Stimulated activated CD4-positive, alpha-beta T cell treated with anti-CD3 and anti-CD28 coated beads, TNF-alpha, amount 100 ng/mL, for 24 hours (primary cell): ENCODE data around the gene KPNA6.
"Not testable (repeated sequence)": the region's sequence is repeated elsewhere in the genome, so short reads cannot be mapped to it uniquely, and the experiment has no call there.

Source experiments
- DNase-seq, 3 experiments: peaks; one replicate each; pipeline ENCODE4 v3.0.0-alpha.2; 2020; ENCODE audit warnings: low read depth in 3 of 3

Gene KPNA6

DNA sequence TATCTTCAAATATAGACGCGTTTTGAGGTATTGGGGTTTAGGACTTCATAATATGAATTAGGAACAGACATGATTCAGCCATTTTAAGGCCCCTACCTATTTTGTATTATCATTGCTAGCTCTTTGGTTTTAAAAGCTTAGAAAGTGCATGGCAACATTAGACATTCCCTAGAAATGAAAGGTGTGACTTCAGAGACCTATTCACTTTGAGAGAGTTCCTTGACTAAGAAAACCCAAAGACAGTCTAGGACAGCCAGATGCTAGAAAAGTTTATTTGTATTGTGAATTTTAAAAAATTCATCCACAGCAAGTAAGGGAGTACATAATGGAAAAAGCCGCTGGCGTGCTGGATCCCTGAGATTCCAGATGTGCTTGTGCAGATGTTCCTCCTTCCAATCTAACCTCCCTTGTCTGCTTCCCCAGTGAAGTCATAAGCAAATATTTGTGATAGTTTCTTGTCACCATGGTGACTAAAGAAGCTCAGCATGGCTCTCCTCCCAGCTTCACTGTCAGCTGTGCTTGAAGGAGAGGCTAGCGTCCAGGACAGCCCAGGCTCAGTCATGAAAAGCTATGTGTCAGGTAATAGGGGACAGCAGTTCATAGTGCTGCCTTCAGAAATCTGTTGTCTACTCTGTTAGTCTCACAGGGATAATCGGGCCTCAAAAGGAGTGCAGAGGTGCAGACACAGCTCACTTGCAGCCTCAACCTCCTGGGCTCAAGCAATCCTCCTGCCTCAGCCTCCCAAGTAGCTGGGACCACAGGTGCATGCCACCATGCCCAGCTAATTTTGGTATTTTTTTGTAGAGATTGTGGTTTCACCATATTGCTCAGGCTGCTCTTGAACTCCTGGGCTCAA lies 34.8 kb downstream of the KPNA6 start:
- no peak for DNase-seq

DNA sequence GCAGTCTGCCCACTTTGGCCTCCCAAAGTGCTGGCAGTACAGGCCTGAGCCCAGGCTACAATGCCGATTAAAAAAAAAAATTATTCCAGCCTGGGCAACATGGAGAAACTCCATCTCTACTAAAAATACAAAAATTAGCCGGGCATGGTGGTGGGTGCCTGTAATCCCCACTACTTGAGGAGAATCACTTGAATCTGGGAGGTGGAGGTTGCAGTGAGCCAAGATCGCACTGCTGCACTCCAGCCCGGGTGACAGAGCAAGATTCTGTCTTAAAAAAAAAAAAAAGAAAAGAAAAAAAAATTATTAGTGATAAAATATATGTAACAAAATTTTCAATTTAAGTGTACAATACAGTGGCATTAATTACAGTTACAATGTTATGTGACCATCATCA lies 35.4 kb downstream of the KPNA6 start:
- not testable (repeated sequence) for DNase-seq

GRCh38 chr1:32144033-32144432 lies 36.2 kb downstream of the KPNA6 start:
- no peak for DNase-seq

DNA sequence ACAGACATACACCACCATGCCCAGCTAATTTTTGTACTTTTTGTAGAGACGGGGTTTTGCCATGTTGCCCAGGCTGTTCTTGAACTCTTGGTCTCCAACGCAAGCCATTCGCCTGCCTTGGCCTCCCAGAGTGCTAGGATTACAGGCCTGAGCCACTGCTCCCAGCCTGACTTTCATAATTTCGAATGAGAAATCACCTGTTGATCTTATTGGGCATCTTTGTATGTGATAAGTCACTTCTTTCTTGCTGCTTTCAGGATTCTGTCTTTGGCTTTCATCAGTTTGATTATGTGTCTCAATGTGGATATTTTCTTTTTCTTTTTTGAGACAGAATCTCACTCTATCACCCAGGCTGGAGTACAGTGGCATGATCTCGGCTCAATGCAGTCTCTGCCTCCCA lies 39.9 kb downstream of the KPNA6 start:
- DNase-seq, result not testable (repeated sequence)

DNA sequence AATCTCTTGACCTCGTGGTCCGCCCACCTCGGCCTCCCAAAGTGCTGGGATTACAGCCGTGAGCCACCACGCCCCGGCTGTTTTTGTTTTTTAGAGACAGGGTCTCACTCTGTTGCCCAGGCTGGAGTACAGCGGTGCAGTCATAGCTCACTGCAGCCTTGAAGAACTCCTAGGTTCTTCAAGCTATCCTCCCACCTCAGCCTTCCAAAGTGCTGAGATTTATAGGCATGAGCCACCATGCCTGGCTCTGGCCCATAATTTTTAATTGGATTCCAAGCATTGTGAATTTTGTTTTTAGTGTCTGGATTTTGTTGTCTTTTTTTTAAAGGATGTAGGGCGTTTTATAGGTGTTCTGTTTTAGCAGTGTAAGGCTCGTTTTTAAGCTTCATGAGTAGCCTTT lies 43.0 kb downstream of the KPNA6 start:
- no peak for DNase-seq

- DNase-seq, result no peak
Measured at GRCh38 chr1:32151319-32151787, 43.5 kb downstream of the KPNA6 start.

DNA sequence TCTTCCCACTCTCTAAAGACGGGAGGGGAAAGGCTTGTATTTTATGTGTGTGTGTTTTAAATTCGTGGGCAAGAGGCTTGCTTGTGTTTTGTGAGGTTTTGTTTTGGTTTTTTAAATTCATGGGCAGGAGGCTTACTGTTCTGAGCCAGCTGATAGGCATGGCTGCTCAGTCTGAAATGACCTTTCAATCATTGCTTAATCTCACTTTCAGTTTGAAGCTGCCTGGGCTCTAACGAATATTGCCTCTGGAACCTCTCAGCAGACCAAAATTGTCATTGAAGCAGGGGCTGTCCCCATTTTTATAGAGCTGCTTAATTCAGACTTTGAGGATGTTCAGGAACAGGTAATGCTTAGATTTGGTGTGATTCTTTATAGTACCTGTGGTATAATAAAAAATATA lies 51.3 kb downstream of the KPNA6 start:
- DNase-seq, result no peak

- no peak for DNase-seq
Measured at GRCh38 chr1:32163405-32163804, 55.5 kb downstream of the KPNA6 start.

DNA sequence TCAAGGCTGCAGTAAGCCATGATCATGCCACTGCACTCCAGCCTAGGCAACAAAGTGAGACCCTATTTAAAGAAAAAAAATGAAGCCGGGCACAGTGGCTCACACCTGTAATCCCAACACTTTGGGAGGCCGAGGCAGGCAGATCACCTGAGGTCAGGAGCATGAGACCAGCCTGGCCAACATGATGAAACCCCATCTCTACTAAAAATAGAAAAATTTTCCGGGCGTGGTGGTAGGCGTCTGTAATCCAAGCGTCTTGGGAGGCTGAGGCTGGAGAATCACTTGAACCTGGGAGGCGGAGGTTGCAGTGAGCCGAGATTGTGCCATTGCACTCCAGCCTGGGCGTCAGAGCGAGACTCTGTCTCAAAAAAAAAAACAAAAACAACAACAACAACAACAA lies 57.8 kb downstream of the KPNA6 start:
- DNase-seq, result not testable (repeated sequence)

- no peak for DNase-seq
Measured at GRCh38 chr1:32170991-32171390, 63.1 kb downstream of the KPNA6 start.

DNA sequence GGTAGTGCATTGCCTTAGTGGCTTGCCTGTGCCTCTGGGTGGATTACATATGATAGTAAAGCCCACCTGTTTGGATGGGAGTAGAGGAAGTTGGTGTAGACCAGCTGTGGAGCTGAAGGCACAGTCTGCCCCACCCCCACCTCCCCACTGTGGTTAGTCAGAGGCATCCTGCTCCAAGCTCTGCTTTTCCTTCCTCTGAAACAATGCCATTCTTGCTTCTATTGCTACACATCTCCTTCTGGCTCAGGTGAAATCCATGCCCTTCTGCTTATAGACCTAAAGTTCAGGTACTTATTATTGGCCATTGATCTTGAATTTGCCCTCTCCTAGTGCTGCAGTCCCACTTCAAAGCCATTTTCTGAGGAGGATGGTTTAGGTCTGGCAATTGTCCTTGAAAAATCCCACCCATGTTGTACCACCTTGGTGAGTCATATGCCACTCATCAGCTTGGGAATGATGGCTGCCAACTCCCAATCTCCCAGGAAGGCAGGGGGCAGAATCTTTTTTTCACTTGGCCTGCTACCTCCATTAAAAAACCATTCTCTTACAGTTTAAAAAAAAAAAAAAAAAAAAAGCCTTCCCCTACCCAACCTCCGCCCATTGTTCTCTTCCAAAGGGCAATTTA lies 64.9 kb downstream of the KPNA6 start:
- no peak for DNase-seq

GRCh38 chr1:32178380-32179192 lies 70.7 kb downstream of the KPNA6 start:
- no peak for DNase-seq

DNA sequence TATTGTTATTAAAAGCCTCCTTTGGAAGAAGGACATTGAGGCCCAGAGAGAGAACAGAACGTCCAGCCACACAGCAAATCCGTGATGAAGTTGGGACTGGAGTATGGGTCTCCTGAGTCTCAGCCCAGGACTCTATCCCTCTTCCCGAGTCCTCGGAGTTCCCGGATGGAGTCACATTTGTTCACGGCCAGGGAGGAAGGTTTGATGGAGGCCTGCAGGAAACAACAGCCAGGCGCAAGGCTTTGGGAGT lies 71.3 kb downstream of the KPNA6 start:
- DNase-seq, result no peak

- DNase-seq, result peak; percentile 73 to 92 (median 83)
Measured at GRCh38 chr1:32179443-32180185, 71.8 kb downstream of the KPNA6 start, which contains the start of gene TXLNA. TXLNA (plus strand) TSS chr1:32179675; CDS start chr1:32180346, 671 bp downstream.

DNA sequence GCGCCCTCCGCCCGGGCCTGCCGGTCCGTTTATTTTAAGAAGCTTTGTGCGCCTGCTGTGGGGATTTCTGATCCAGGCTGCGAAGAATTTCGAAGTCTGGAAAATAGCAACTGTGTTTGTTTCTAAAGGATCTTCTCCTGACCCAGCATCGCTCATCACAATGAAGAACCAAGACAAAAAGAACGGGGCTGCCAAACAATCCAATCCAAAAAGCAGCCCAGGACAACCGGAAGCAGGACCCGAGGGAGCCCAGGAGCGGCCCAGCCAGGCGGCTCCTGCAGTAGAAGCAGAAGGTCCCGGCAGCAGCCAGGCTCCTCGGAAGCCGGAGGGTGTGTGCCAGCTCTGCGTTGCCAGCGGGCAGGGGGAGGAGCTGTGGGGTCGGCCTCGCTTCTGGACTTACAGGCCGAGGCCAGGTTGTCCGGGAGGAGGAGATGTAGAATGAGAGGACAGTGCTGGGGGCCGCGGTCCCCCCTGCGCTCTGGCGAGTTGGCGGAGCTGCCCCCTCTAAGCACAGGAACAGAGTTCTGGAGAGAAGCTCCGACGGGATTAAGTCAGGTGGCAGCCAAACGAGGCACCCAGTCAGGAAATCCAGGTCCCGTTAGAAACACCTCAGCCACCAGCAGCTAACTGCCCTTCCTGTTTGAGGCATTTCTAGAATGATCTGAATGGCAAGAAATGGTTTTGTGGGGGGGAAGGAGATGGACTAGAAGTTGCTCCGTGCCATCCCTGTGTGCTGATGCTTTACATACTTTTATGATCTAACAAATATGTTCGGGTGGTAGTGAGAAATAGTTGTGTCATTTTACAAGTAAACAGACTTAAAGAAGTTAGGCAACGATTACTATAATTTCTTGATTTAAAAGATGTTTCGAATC lies 72.6 kb downstream of the KPNA6 start:
- DNase-seq, result peak in 1 of 3 experiments; percentile 32

GRCh38 chr1:32181065-32181464 lies 73.2 kb downstream of the KPNA6 start:
- DNase-seq, result no peak

DNA sequence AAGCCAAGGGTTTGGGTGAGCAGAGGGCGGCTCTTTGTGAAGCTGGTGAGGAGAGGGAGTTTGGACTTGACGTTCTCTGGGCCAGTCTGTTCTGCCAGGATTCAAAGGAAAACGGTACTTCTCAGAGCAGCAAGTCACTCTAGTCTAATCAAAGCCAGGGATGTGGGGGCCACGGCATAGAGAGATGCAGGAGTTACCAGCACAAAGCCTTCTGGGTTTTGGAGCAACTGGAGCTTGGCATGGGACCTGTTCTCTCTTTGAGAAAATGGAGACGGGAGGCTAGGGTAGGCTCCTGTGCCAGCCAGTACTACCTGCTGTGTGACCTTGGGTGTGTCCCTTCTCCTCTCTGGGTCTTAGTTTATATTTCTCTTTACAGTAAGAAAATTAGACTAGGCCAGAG lies 73.7 kb downstream of the KPNA6 start:
- no peak for DNase-seq

- DNase-seq, result no peak
Measured at GRCh38 chr1:32182060-32182459, 74.2 kb downstream of the KPNA6 start.

DNA sequence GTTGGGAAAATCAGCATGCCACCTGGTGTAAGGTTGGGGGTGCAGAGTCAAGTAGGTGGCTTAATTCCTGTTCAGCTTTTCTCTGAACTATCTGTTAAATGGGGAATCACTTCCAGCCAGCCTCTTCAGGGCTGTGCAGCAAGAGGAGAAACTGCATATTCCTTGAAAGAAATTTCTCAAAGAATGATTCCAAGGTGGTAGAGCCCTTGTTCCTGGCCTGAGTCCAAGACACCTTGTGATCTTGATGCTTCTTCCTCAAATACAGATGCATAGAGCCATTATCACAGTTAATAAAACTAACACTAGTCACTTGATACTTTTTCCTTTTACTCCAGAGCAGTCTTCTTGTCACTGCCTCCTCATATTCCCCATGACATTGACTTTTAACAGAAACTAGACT lies 76.8 kb downstream of the KPNA6 start:
- no peak for DNase-seq

DNA sequence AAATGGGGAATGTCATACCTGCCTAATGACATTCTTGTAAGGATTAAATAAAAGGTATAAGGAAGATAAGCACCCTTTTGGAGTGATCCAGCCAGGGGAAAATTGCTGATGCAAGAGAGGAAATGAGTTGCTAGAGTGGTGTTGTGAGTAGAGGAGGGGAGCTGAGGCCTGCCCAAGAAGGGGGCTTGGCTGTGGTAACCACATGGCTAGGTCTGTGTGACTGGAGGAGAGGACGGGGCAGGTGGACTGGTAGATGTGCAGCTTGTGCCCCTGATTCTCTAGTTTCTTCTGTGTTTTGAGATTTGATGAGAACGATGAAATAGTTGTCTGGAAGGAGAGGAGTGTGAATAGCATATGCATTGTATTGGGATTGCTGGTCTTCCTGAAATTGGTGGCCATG lies 78.2 kb downstream of the KPNA6 start:
- no peak for DNase-seq

DNA sequence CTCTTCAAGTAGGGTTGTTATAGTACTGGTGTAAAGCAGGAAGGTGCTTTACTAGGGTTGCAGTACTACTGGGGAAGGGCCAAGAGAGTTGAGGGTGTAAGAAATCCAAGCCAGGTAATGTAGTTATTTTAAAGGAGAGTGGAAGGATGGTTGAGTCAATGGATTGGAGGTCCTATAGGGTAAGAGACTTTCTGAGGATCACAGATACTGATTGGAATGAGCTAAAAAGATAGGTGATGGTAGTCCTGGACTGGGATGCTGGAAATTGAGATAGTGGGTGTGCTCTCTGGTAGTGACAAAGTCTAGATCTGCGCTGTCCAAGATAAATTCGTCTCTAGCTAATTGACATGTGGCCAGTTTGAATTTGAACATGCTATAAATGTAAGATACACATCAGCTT lies 78.6 kb downstream of the KPNA6 start:
- DNase-seq, result no peak
